Left lung (tissue), 10 donors: Measurements from ENCODE around the gene DNASE1L3. TPM values are rescaled to one million over a fixed set of nuclear protein-coding genes. Genes with fewer than 3 reads are reported as not detected.
A peak's percentile ranks its signal among the peaks of the same experiment; 100 is the strongest.
"Not testable (repeated sequence)": the region's sequence is repeated elsewhere in the genome, so short reads cannot be mapped to it uniquely, and the experiment has no call there.

Source experiments
- ATAC-seq: fragments of 200-7000 bp; cut with Tn5 transposase; one replicate; pipeline ENCODE4 v1.9.1; 2020; ENCODE audit warnings: moderate library complexity
- DNase-seq, 4 donors: peaks; one replicate each; pipeline ENCODE4 v3.0.0-alpha.2; 2013 to 2020
- H3K27ac ChIP-seq, 2 donors: fragments of 200-600 bp; sonication (generic) in 1 of 2; one replicate each; pipeline versions ENCODE4 v1.5.0 to v1.8.0; 2020 to 2021
- H3K27me3 ChIP-seq, 2 donors: fragments of 200-600 bp; sonication (generic) in 1 of 2; one replicate each; pipeline versions ENCODE4 v1.5.0 to v1.8.0; 2020 to 2021
- H3K36me3 ChIP-seq, 2 donors: fragments of 200-600 bp; sonication (generic) in 1 of 2; one replicate each; pipeline versions ENCODE4 v1.5.0 to v1.8.0; 2020 to 2021
- H3K4me1 ChIP-seq, 2 donors: fragments of 200-600 bp; one replicate each; pipeline ENCODE4 v1.8.0; 2021
- H3K4me3 ChIP-seq, 2 donors: fragments of 200-600 bp; sonication (generic) in 1 of 2; one replicate each; pipeline versions ENCODE4 v1.5.0 to v1.8.0; 2020 to 2021; ENCODE audit warnings: mild to moderate bottlenecking in 1 of 2
- H3K9me3 ChIP-seq, 2 donors: fragments of 200-600 bp; sonication (generic) in 1 of 2; one replicate each; pipeline versions ENCODE4 v1.5.0 to v1.8.0; 2020 to 2021
- CTCF ChIP-seq, 2 donors: fragments of 200-600 bp; sonication (generic) in 1 of 2; IDR thresholded peaks; one replicate each; pipeline versions ENCODE4 v1.5.0 to v1.8.0; 2021; ENCODE audit warnings: antibody characterized with exemption in 2 of 2
- intact Hi-C, 2 donors: fragments of 100-400 bp; cut with DNase I; formaldehyde crosslinking; loops; one replicate each; pipeline versions ENCODE4 v1.11.2 to v1.14.2; 2022
- polyA plus RNA-seq, 6 donors: library from polyadenylated mRNA; unstranded; fragments of 120-200 nt; gene quantifications; one replicate each; pipeline ENCODE4 v1.2.1, GENCODE V29; 2013; ENCODE audit not compliant: insufficient read length in 6 of 6
- total RNA-seq, 2 donors: library from RNA; stranded (reverse); fragmentation: NEBNext Ultra II Directional; extraction: Animal tissue kit (Norgen Biotek cat#: 25700); gene quantifications; one replicate each; pipeline ENCODE4 v1.2.1, GENCODE V29; 2021
- donor health status: DM: no; HTN: yes; CAD: no.
- donor health status: DM: no; HTN: no; CAD: no.

The DNASE1L3 gene
- total and polyA plus RNA-seq, 8 donors: 1.00 to 3.0 (median 1.8) TPM

- H3K4me1 ChIP-seq: no peaks in the 10 kb centered on the region
- no peaks in the 10 kb centered on the region for H3K9me3 ChIP-seq
- no peak for DNase-seq
- H3K27ac ChIP-seq: no peak overlapping the region
- no peak for TF ChIP-seq CTCF (IDR thresholded peaks at IDR 0.05)
- ATAC-seq: no peak
- no peaks in the 10 kb centered on the region for H3K27me3 ChIP-seq
- intact Hi-C loops: no loop called here
- no peaks in the 10 kb centered on the region for H3K36me3 ChIP-seq
- no peak overlapping the region for H3K4me3 ChIP-seq
These were observed 6.1 kb downstream of the DNASE1L3 start for GRCh38 chr3:58204720-58205119.

GRCh38 chr3:58203541-58203940, 7.2 kb downstream of the DNASE1L3 start:
- Histone ChIP-seq H3K36me3 (no peaks in the 10 kb centered on the region), H3K9me3 (no peaks in the 10 kb centered on the region), H3K4me3 (no peak overlapping the region), H3K27me3 (no peaks in the 10 kb centered on the region), H3K4me1 (no peaks in the 10 kb centered on the region), H3K27ac (no peak overlapping the region)
- intact Hi-C loops: no loop called here
- ATAC-seq (no peak), DNase-seq (no peak)
- no peak for TF ChIP-seq CTCF (IDR thresholded peaks at IDR 0.05)

GRCh38 chr3:58202917-58203360, 7.8 kb downstream of the DNASE1L3 start:
- no peak overlapping the region for H3K27ac ChIP-seq
- no peaks in the 10 kb centered on the region for H3K36me3 ChIP-seq
- H3K27me3 ChIP-seq: no peaks in the 10 kb centered on the region
- intact Hi-C loops: no loop called here
- DNase-seq (no peak), ATAC-seq (no peak)
- no peak for TF ChIP-seq CTCF (IDR thresholded peaks at IDR 0.05)
- H3K4me1 ChIP-seq: no peaks in the 10 kb centered on the region
- no peaks in the 10 kb centered on the region for H3K9me3 ChIP-seq
- H3K4me3 ChIP-seq: no peak overlapping the region

GRCh38 chr3:58201451-58201850, 9.3 kb downstream of the DNASE1L3 start:
- not testable (repeated sequence) for ATAC-seq, H3K27me3 ChIP-seq
- H3K27ac ChIP-seq: peak overlapping the region in 1 of 2 donors; percentile 30

GRCh38 chr3:58200846-58201355, 9.9 kb downstream of the DNASE1L3 start:
- no peak for DNase-seq
- intact Hi-C loops: no loop called here
- Histone ChIP-seq H3K4me1 (no peaks in the 10 kb centered on the region), H3K9me3 (no peaks in the 10 kb centered on the region), H3K27me3 (no peaks in the 10 kb centered on the region), H3K36me3 (no peaks in the 10 kb centered on the region), H3K4me3 (no peak overlapping the region), H3K27ac (peak overlapping the region in 1 of 2 donors; percentile 30)
- no peak for ATAC-seq
- TF ChIP-seq CTCF (IDR thresholded peaks at IDR 0.05): no peak

More at GRCh38 chr3:58201451-58201850, 9.3 kb downstream of the DNASE1L3 start:
- H3K4me1 ChIP-seq, H3K36me3 ChIP-seq, H3K9me3 ChIP-seq, H3K4me3 ChIP-seq, intact Hi-C loops, DNase-seq: not testable (repeated sequence)

GRCh38 chr3:58200121-58200709, 10.6 kb downstream of the DNASE1L3 start:
- H3K27me3 ChIP-seq: no peaks in the 10 kb centered on the region
- no peak for DNase-seq
- intact Hi-C loops: no loop called here
- H3K4me3 ChIP-seq: no peak overlapping the region
- H3K4me1 ChIP-seq: no peaks in the 10 kb centered on the region
- H3K36me3 ChIP-seq: no peaks in the 10 kb centered on the region
- TF ChIP-seq CTCF (IDR thresholded peaks at IDR 0.05): no peak
- no peak overlapping the region for H3K27ac ChIP-seq
- ATAC-seq: no peak
- H3K9me3 ChIP-seq: no peaks in the 10 kb centered on the region
